ENCODE measurements around the gene PRPF40A. TPM values are rescaled to one million over a fixed set of nuclear protein-coding genes. Genes with fewer than 3 reads are reported as not detected.

The PRPF40A gene
- total RNA-seq, 1 experiment from 2014 or later, result 166 TPM

- H3K27me3 ChIP-seq (replicated peaks; ENCODE audit: insufficient read depth, low read depth, low read length, poor library complexity), result no peaks in the 10 kb centered on the region
- H3K4me3 ChIP-seq (ENCODE audit: low read depth, low read length, poor library complexity, severe bottlenecking), result peak overlapping the region; percentile 76
- no peak overlapping the region for H3K27ac ChIP-seq (ENCODE audit: low read depth, low read length, poor library complexity, severe bottlenecking)
- H3K4me1 ChIP-seq (ENCODE audit: insufficient read depth, low read length, poor library complexity, severe bottlenecking), result peaks cover 23% of the 10 kb centered on the region
- no peaks in the 10 kb centered on the region for H3K9me3 ChIP-seq (ENCODE audit: low read depth, low read length, poor library complexity, severe bottlenecking)
- POLR2A ChIA-PET (ENCODE audit: low non-redundant PET), result no interaction called here
- DNase-seq (ENCODE audit: low spot score), result peak; percentile 71
- H3K36me3 ChIP-seq (ENCODE audit: insufficient read depth, low read length, poor library complexity, severe bottlenecking), result peaks cover 38% of the 10 kb centered on the region
- intact Hi-C loops (cut with micrococcal nuclease; ENCODE audit: unreplicated experiment), result loop anchor here (10.0 kb wide), 1 partner anchor 541 kb away; the partner anchor contains the start of gene STAM2
- CTCF ChIA-PET, result no interaction called here
- BruUV-seq (replicated peaks), result no TSS peak
- TF ChIP-seq CTCF (conservative IDR thresholded peaks at IDR 0.05; ENCODE audit: low read depth, low read length) (peak; percentile 65), EZH2 (IDR thresholded peaks at IDR 0.05; ENCODE audit: borderline replicate concordance, low read depth, low read length, poor library complexity, severe bottlenecking) (no peak)
Observed at GRCh38 chr2:152715854-152716428, 1.3 kb downstream of the PRPF40A start.

DNA sequence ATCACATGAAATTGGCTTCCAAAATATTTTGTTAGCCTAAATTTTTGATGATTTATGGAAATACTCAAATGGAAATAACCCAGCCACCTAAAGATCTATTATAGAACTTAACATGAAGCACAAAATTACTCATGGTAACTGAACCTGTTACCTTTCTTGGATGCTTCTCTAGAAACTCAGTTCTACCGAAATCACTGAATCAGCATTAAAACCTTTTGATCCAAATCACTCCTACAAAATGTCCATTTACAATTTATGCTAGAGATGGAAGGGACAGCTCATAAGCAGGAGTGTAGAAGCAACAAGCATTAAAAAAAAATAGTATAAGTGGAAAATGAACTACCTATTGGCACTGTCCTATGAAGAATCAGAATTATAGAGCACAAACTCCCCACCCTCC is 2.1 kb downstream of the PRPF40A start:
- H3K4me1 ChIP-seq (ENCODE audit: insufficient read depth, low read length, poor library complexity, severe bottlenecking), result peaks cover 19% of the 10 kb centered on the region
- TF ChIP-seq CTCF (conservative IDR thresholded peaks at IDR 0.05; ENCODE audit: low read depth, low read length) (no peak), EZH2 (IDR thresholded peaks at IDR 0.05; ENCODE audit: borderline replicate concordance, low read depth, low read length, poor library complexity, severe bottlenecking) (no peak)
- ChIA-PET CTCF (no interaction called here), POLR2A (ENCODE audit: low non-redundant PET) (no interaction called here)
- DNase-seq (ENCODE audit: low spot score), result no peak
- no peaks in the 10 kb centered on the region for H3K27me3 ChIP-seq (replicated peaks; ENCODE audit: insufficient read depth, low read depth, low read length, poor library complexity)
- no peak overlapping the region for H3K4me3 ChIP-seq (ENCODE audit: low read depth, low read length, poor library complexity, severe bottlenecking)
- H3K27ac ChIP-seq (ENCODE audit: low read depth, low read length, poor library complexity, severe bottlenecking), result no peak overlapping the region
- H3K9me3 ChIP-seq (ENCODE audit: low read depth, low read length, poor library complexity, severe bottlenecking), result no peaks in the 10 kb centered on the region
- H3K36me3 ChIP-seq (ENCODE audit: insufficient read depth, low read length, poor library complexity, severe bottlenecking), result peaks cover 46% of the 10 kb centered on the region
- intact Hi-C loops (cut with micrococcal nuclease; ENCODE audit: unreplicated experiment), result loop anchor here (10.0 kb wide), 1 partner anchor 540 kb away; the partner anchor contains the start of gene STAM2
- no TSS peak for BruUV-seq (replicated peaks)

GRCh38 chr2:152710713-152711112 is 6.5 kb downstream of the PRPF40A start:
- ChIA-PET CTCF (no interaction called here), POLR2A (ENCODE audit: low non-redundant PET) (no interaction called here)

More at GRCh38 chr2:152710713-152711112, 6.5 kb downstream of the PRPF40A start:
- peaks cover 55% of the 10 kb centered on the region for H3K36me3 ChIP-seq (ENCODE audit: insufficient read depth, low read length, poor library complexity, severe bottlenecking)
- H3K9me3 ChIP-seq (ENCODE audit: low read depth, low read length, poor library complexity, severe bottlenecking), result no peaks in the 10 kb centered on the region
- no peak overlapping the region for H3K4me3 ChIP-seq (ENCODE audit: low read depth, low read length, poor library complexity, severe bottlenecking)
- DNase-seq (ENCODE audit: low spot score), result no peak
- H3K27me3 ChIP-seq (replicated peaks; ENCODE audit: insufficient read depth, low read depth, low read length, poor library complexity), result no peaks in the 10 kb centered on the region
- no TSS peak for BruUV-seq (replicated peaks)
- TF ChIP-seq CTCF (conservative IDR thresholded peaks at IDR 0.05; ENCODE audit: low read depth, low read length) (no peak), EZH2 (IDR thresholded peaks at IDR 0.05; ENCODE audit: borderline replicate concordance, low read depth, low read length, poor library complexity, severe bottlenecking) (no peak)
- peaks cover 10% of the 10 kb centered on the region for H3K4me1 ChIP-seq (ENCODE audit: insufficient read depth, low read length, poor library complexity, severe bottlenecking)
- intact Hi-C loops (cut with micrococcal nuclease; ENCODE audit: unreplicated experiment), result loop anchor here (10.0 kb wide), 1 partner anchor 536 kb away; the partner anchor contains the start of gene STAM2
- no peak overlapping the region for H3K27ac ChIP-seq (ENCODE audit: low read depth, low read length, poor library complexity, severe bottlenecking)
